Central memory CD8-positive, alpha-beta T cell (primary cell): ENCODE measurements around the gene NRF1.
"Not testable (repeated sequence)": the region's sequence is repeated elsewhere in the genome, so short reads cannot be mapped to it uniquely, and the experiment has no call there.

Experiments
- ATAC-seq: fragments of 150-1000 bp; cut with Tn5 transposase; replicated peaks from 2 replicates; pipeline ENCODE4 v1.10.0; 2022; ENCODE audit warnings: mild to moderate bottlenecking, moderate FRiP score, moderate number of reproducible peaks; ENCODE audit not compliant: poor library complexity, severe bottlenecking; ENCODE audit errors: extremely low read depth
- DNase-seq, 2 donors: peaks; one replicate each; pipeline ENCODE4 v3.0.0; 2021; ENCODE audit warnings: low spot score in 2 of 2
- H3K27ac Mint-ChIP-seq: one replicate; pipeline ENCODE4 v1.8.0; 2022; ENCODE audit warnings: low read depth, mild to moderate bottlenecking, moderate library complexity, mixed read lengths
- H3K27me3 Mint-ChIP-seq: one replicate; pipeline ENCODE4 v1.8.0; 2022; ENCODE audit warnings: mixed read lengths
- H3K36me3 Mint-ChIP-seq: one replicate; pipeline ENCODE4 v1.8.0; 2022; ENCODE audit warnings: mild to moderate bottlenecking, moderate library complexity, mixed read lengths; ENCODE audit not compliant: insufficient read depth
- H3K4me1 Mint-ChIP-seq: one replicate; pipeline ENCODE4 v1.8.0; 2022; ENCODE audit warnings: mixed read lengths
- H3K4me3 Mint-ChIP-seq: one replicate; pipeline ENCODE4 v1.8.0; 2022; ENCODE audit warnings: mild to moderate bottlenecking, moderate library complexity, mixed read lengths
- H3K9me3 Mint-ChIP-seq: one replicate; pipeline ENCODE4 v1.8.0; 2022; ENCODE audit warnings: mixed read lengths

Gene NRF1

GRCh38 chr7:129793506-129794310 lies 182.2 kb downstream of the NRF1 start:
- no peak for ATAC-seq
- H3K27me3 Mint-ChIP-seq, result peaks cover 36% of the 10 kb centered on the region
- H3K4me3 Mint-ChIP-seq, result no peak overlapping the region
- H3K9me3 Mint-ChIP-seq, result no peaks in the 10 kb centered on the region
- H3K36me3 Mint-ChIP-seq, result peaks cover under 1% of the 10 kb centered on the region
- no peaks in the 10 kb centered on the region for H3K4me1 Mint-ChIP-seq
- no peak overlapping the region for H3K27ac Mint-ChIP-seq
- no peak for DNase-seq

- not testable (repeated sequence) for H3K27ac Mint-ChIP-seq, H3K9me3 Mint-ChIP-seq, DNase-seq, ATAC-seq, H3K4me1 Mint-ChIP-seq, H3K4me3 Mint-ChIP-seq, H3K36me3 Mint-ChIP-seq
- peaks cover 28% of the 10 kb centered on the region for H3K27me3 Mint-ChIP-seq
Observed at GRCh38 chr7:129794461-129794860, 182.9 kb downstream of the NRF1 start.

- ATAC-seq, result no peak
- H3K27ac Mint-ChIP-seq, result no peak overlapping the region
- H3K4me3 Mint-ChIP-seq, result no peak overlapping the region
- H3K27me3 Mint-ChIP-seq, result peaks cover 20% of the 10 kb centered on the region
- peaks cover 4% of the 10 kb centered on the region for H3K36me3 Mint-ChIP-seq
- H3K9me3 Mint-ChIP-seq, result no peaks in the 10 kb centered on the region
- no peaks in the 10 kb centered on the region for H3K4me1 Mint-ChIP-seq
- no peak for DNase-seq
Observed at GRCh38 chr7:129796186-129796775, 184.8 kb downstream of the NRF1 start.

- no peak for ATAC-seq
- no peak for DNase-seq
- no peak overlapping the region for H3K4me3 Mint-ChIP-seq
- H3K9me3 Mint-ChIP-seq, result no peaks in the 10 kb centered on the region
- peaks cover 20% of the 10 kb centered on the region for H3K27me3 Mint-ChIP-seq
- no peak overlapping the region for H3K27ac Mint-ChIP-seq
- peaks cover 4% of the 10 kb centered on the region for H3K36me3 Mint-ChIP-seq
- H3K4me1 Mint-ChIP-seq, result no peaks in the 10 kb centered on the region
Observed at GRCh38 chr7:129797214-129797789, 185.8 kb downstream of the NRF1 start.

GRCh38 chr7:129798616-129799349 lies 187.3 kb downstream of the NRF1 start:
- no peak for DNase-seq
- H3K27ac Mint-ChIP-seq, result no peak overlapping the region
- H3K36me3 Mint-ChIP-seq, result peaks cover 4% of the 10 kb centered on the region
- no peak overlapping the region for H3K4me3 Mint-ChIP-seq
- ATAC-seq, result no peak
- no peaks in the 10 kb centered on the region for H3K4me1 Mint-ChIP-seq
- peaks cover 20% of the 10 kb centered on the region for H3K27me3 Mint-ChIP-seq
- no peaks in the 10 kb centered on the region for H3K9me3 Mint-ChIP-seq

- H3K36me3 Mint-ChIP-seq, result peaks cover 4% of the 10 kb centered on the region
- ATAC-seq (no peak), DNase-seq (no peak)
- no peaks in the 10 kb centered on the region for H3K9me3 Mint-ChIP-seq
- H3K4me1 Mint-ChIP-seq, result no peaks in the 10 kb centered on the region
- H3K4me3 Mint-ChIP-seq, result no peak overlapping the region
- no peak overlapping the region for H3K27ac Mint-ChIP-seq
- peaks cover 20% of the 10 kb centered on the region for H3K27me3 Mint-ChIP-seq
Observed at GRCh38 chr7:129799350-129799955, 187.9 kb downstream of the NRF1 start.

GRCh38 chr7:129800901-129801300 lies 189.4 kb downstream of the NRF1 start:
- Mint-ChIP-seq H3K27me3 (peaks cover 20% of the 10 kb centered on the region), H3K27ac (no peak overlapping the region), H3K4me1 (no peaks in the 10 kb centered on the region), H3K9me3 (no peaks in the 10 kb centered on the region), H3K4me3 (no peak overlapping the region), H3K36me3 (peaks cover 4% of the 10 kb centered on the region)
- DNase-seq (no peak), ATAC-seq (no peak)

- no peaks in the 10 kb centered on the region for H3K9me3 Mint-ChIP-seq
- ATAC-seq (no peak), DNase-seq (no peak)
- H3K4me3 Mint-ChIP-seq, result no peak overlapping the region
- peaks cover 6% of the 10 kb centered on the region for H3K36me3 Mint-ChIP-seq
- H3K27ac Mint-ChIP-seq, result no peak overlapping the region
- H3K4me1 Mint-ChIP-seq, result no peaks in the 10 kb centered on the region
- peaks cover 20% of the 10 kb centered on the region for H3K27me3 Mint-ChIP-seq
Observed at GRCh38 chr7:129801882-129802281, 190.4 kb downstream of the NRF1 start.

- ATAC-seq (no peak), DNase-seq (no peak)
- H3K27ac Mint-ChIP-seq, result no peak overlapping the region
- H3K9me3 Mint-ChIP-seq, result no peaks in the 10 kb centered on the region
- H3K27me3 Mint-ChIP-seq, result peaks cover 10% of the 10 kb centered on the region
- H3K36me3 Mint-ChIP-seq, result peaks cover 6% of the 10 kb centered on the region
- H3K4me1 Mint-ChIP-seq, result no peaks in the 10 kb centered on the region
- H3K4me3 Mint-ChIP-seq, result no peak overlapping the region
Observed at GRCh38 chr7:129803546-129804081, 192.1 kb downstream of the NRF1 start.

GRCh38 chr7:129804111-129804889 lies 192.8 kb downstream of the NRF1 start:
- no peak for ATAC-seq
- H3K4me1 Mint-ChIP-seq, result no peaks in the 10 kb centered on the region
- no peak overlapping the region for H3K27ac Mint-ChIP-seq

GRCh38 chr7:129804890-129805719 lies 193.6 kb downstream of the NRF1 start:
- Mint-ChIP-seq H3K9me3 (no peaks in the 10 kb centered on the region), H3K36me3 (peaks cover 5% of the 10 kb centered on the region), H3K27me3 (peaks cover 10% of the 10 kb centered on the region), H3K27ac (no peak overlapping the region), H3K4me1 (no peaks in the 10 kb centered on the region), H3K4me3 (no peak overlapping the region)
- ATAC-seq (no peak), DNase-seq (no peak)

More at GRCh38 chr7:129804111-129804889, 192.8 kb downstream of the NRF1 start:
- no peak for DNase-seq
- H3K9me3 Mint-ChIP-seq, result no peaks in the 10 kb centered on the region
- H3K27me3 Mint-ChIP-seq, result peaks cover 10% of the 10 kb centered on the region
- H3K36me3 Mint-ChIP-seq, result peaks cover 4% of the 10 kb centered on the region
- no peak overlapping the region for H3K4me3 Mint-ChIP-seq
